Mammary epithelial cell (primary cell): ENCODE measurements around the gene ITGA2.

Source experiments
- CTCF ChIP-seq, 2 donors: IDR thresholded peaks in 1 of 2; conservative IDR thresholded peaks in 1 of 2; 2 replicates each; pipeline ENCODE4 v1.5.1; 2011 to 2012; ENCODE audit warnings: inconsistent platforms in 2 of 2, low read length in 2 of 2, mild to moderate bottlenecking in 2 of 2, control low read depth in 1 of 2, low read depth in 1 of 2; ENCODE audit not compliant: insufficient read depth in 1 of 2; ENCODE audit errors: extremely low read depth in 1 of 2
- EZH2 ChIP-seq: IDR thresholded peaks from 2 replicates; pipeline ENCODE4 v1.6.1; 2012; ENCODE audit warnings: low read length, inconsistent platforms, borderline replicate concordance

GRCh38 chr5:53027913-53028312 is 38.8 kb downstream of the ITGA2 start:
- TF ChIP-seq CTCF (conservative IDR thresholded peaks at IDR 0.05 in 1 of 2, IDR thresholded peaks at IDR 0.05 in 1 of 2; ENCODE audit: extremely low read depth in 1 of 2, insufficient read depth in 1 of 2, low read depth in 1 of 2, low read length in 2 of 2) (no peak), EZH2 (no peak)
